HFF-Myc (cell line): ENCODE results near the gene SYNJ2.

ENCODE experiments used
- DNase-seq: peaks from one replicate; pipeline ENCODE4 v3.0.0-alpha.2; 2011; ENCODE audit warnings: low read depth; ENCODE audit errors: extremely low read depth
- H3K4me3 ChIP-seq: replicated peaks from 2 replicates; pipeline ENCODE4 v1.5.1; 2011; ENCODE audit warnings: low read depth, mild to moderate bottlenecking, control low read depth, low read length
- TF ChIP-seq, protein P1 (sequence below): IDR thresholded peaks from 2 replicates; pipeline ENCODE4 v1.5.1; 2012; ENCODE audit warnings: mild to moderate bottlenecking, low read depth, low read length, control low read depth; ENCODE audit errors: missing control alignments

Gene SYNJ2

DNA sequence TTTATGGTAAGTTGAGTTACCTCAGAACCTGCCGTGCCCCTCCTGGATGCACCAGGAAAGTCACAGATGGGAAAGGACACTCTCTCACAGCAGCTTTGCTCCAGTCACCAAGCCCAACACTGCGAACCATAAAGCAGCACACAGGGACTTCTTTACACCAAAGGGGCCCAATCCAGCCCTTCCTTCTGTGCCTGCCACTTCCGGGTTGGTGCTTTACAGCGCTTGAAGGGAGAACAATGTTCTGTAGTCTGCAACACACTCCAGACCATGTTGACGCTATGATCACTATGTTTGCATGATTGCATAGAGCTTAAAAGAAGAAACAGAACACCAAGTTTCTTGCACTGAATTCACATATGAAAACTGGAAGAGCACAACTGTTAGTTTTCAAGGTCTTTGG, 129.3 kb downstream of the SYNJ2 start:
- no peak for DNase-seq
- TF ChIP-seq, protein P1, sequence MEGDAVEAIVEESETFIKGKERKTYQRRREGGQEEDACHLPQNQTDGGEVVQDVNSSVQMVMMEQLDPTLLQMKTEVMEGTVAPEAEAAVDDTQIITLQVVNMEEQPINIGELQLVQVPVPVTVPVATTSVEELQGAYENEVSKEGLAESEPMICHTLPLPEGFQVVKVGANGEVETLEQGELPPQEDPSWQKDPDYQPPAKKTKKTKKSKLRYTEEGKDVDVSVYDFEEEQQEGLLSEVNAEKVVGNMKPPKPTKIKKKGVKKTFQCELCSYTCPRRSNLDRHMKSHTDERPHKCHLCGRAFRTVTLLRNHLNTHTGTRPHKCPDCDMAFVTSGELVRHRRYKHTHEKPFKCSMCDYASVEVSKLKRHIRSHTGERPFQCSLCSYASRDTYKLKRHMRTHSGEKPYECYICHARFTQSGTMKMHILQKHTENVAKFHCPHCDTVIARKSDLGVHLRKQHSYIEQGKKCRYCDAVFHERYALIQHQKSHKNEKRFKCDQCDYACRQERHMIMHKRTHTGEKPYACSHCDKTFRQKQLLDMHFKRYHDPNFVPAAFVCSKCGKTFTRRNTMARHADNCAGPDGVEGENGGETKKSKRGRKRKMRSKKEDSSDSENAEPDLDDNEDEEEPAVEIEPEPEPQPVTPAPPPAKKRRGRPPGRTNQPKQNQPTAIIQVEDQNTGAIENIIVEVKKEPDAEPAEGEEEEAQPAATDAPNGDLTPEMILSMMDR, result no peak
- H3K4me3 ChIP-seq, result no peak overlapping the region

DNA sequence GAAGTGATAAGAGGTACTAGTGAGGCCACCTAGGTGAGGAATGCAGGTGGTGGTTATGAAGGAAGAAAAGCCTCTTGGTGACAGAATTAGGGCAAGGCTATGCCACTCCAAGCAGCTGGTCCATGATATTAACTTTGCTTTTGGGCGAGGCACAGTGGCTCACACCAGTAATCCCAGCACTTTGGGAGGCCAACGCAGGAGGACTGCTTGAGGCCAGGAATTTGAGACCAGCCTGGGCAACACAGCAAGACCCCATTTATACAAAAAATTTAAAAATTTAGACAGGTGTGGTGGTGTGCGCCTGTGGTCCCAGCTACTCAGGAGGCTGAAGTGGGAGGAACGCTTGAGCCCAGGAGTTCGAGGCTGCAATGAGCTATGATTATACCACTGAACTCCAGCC, 130.3 kb downstream of the SYNJ2 start:
- TF ChIP-seq, protein P1, result no peak
- no peak for DNase-seq
- H3K4me3 ChIP-seq, result no peak overlapping the region

DNA sequence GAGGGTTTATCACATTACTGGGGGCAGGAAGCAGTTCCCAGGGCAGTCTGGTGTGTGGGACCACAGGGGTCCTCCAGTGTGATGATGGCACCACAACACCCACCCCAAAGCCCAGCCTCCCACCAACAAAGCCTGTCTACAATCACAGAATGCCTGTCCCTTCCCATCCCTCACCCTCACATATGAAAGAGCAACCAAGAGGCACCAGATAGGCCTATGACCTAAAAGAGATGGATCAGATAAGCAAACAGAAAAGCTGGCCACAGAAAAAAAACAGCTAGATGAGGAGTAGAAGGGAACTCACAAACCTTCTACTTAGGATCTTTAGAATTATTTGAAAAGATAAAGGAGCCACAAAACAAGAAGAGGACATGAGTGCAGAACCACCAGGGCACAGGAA, 132.1 kb downstream of the SYNJ2 start:
- DNase-seq, result no peak

DNA sequence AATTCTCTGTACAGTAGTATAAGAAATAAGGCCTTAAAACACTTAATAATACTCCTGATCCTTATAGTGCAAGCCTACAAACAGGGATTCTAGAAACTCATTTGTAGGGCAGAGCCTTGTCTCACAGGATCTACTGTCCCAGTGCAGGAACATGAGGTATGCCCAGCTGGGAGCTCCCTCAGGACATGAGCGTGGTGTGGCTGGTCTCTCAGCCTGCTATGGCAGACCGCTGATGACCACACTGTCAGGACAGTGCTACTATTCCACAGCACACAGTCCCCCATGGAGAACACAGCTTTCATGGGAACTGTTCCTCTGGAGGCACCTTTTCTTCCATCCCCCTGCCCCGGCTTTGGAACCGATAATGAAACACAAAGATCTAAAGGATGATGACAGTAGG, 133.4 kb downstream of the SYNJ2 start:
- no peak overlapping the region for H3K4me3 ChIP-seq
- TF ChIP-seq, protein P1, result no peak
- DNase-seq, result no peak

More for the DNA sequence above, 132.1 kb downstream of the SYNJ2 start:
- no peak overlapping the region for H3K4me3 ChIP-seq
- TF ChIP-seq, protein P1, result no peak

DNA sequence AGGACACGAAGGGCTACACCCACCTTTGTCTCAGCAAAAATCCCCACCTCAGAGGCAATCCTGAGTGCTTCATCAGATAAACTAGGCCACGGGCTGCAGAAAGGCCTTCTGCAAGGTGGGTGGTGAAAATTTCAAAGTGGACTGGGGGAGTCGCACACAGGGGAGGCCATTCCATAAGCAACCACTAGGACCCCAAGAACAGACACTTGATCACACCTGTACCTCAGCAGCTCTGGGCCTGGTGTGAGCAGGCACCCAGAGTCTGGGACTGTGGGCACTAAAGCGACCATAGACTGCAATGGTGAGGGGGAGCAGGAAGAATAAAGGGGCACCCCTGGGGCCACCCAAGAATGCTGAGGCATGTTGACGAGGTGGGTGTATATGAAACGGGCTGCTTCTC, 133.8 kb downstream of the SYNJ2 start:
- DNase-seq, result no peak
- TF ChIP-seq, protein P1, result no peak

DNA sequence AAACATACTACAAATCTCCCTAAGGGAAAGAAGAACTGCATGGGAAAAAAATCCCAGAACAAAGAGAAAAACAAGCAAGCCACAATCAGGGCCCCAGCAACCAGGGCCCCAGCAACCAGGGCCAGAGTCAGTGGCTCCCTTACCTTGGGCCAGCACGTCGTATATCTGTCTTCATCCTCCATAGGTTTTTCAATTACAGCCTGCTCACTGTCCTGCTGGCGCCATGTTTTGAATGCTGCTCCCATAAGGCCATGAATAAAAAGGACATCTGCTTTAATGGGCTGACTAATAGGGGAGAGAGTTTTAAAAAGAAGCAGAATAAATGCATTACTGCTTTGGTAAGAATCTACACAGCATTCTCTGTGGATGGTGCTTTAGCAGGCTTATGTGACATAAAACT, 137.2 kb downstream of the SYNJ2 start:
- no peak for DNase-seq
- TF ChIP-seq, protein P1, result no peak
- H3K4me3 ChIP-seq, result no peak overlapping the region

More for the DNA sequence above, 133.8 kb downstream of the SYNJ2 start:
- H3K4me3 ChIP-seq, result no peak overlapping the region

DNA sequence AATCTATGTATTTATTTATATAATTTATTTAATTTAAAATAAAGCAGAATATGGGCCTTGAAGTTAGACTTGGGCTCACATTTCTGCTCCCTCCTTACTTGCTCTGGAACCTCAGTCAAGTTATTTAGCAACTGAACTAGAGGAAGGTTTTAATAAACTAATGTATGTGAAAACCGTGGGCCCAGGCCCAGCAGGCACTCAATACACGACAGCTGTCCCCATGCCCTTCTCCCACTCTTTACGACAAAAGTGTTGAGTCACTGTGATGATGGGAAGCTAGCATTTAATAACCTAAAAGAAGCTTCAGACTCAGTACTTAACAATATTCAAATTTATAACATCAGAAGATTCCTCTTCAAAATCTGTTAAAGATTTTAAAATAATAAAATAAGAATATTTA, 139.7 kb downstream of the SYNJ2 start:
- no peak for DNase-seq
- H3K4me3 ChIP-seq, result no peak overlapping the region
- TF ChIP-seq, protein P1, result no peak
